Panc1 (cell line): ENCODE data around the gene TMEM203. TPM values are rescaled to one million over a fixed set of nuclear protein-coding genes. Genes with fewer than 3 reads are reported as not detected.

Experiments
- ATAC-seq: fragments of 200-7000 bp; cut with Tn5 transposase; 2 replicates; pipeline ENCODE4 v1.9.1; 2020; ENCODE audit warnings: mild to moderate bottlenecking, moderate library complexity
- BruUV-seq: library from RNA; stranded (reverse); fragments of 400-500 nt; replicated peaks from 2 replicates; lab custom pipeline; 2021; lab: Mats Ljungman, UMichigan
- CTCF ChIA-PET: fragments of 300-600 bp; sonication (Branson Sonifier 250); formaldehyde crosslinking; loops from one replicate; lab custom pipeline; 2022; ENCODE audit warnings: antibody characterized with exemption; lab: Charles Lee
- POLR2A ChIA-PET: fragments of 300-600 bp; sonication (Branson Sonifier 250); formaldehyde crosslinking; loops from one replicate; lab custom pipeline; 2022; ENCODE audit warnings: antibody characterized with exemption; lab: Charles Lee
- DNase-seq: peaks from one replicate; pipeline ENCODE4 v3.0.0-alpha.2; 2010; ENCODE audit warnings: low read depth, low spot score
- H3K27ac ChIP-seq: 2 replicates; pipeline ENCODE4 v1.5.1; 2011; ENCODE audit warnings: mild to moderate bottlenecking, low read length, inconsistent platforms
- H3K27me3 ChIP-seq: fragments of 200-500 bp; sonication (Bioruptor generic); 2 replicates; pipeline ENCODE4 v1.6.0; 2014; ENCODE audit warnings: low read length, inconsistent platforms; ENCODE audit not compliant: control insufficient read depth, insufficient read depth
- H3K36me3 ChIP-seq: fragments of 200-500 bp; sonication (Bioruptor generic); 2 replicates; pipeline ENCODE4 v1.5.1; 2014; ENCODE audit warnings: inconsistent platforms, mild to moderate bottlenecking, low read length, moderate library complexity; ENCODE audit not compliant: control insufficient read depth, insufficient read depth
- H3K4me1 ChIP-seq: 2 replicates; pipeline ENCODE4 v1.5.1; 2011; ENCODE audit warnings: inconsistent platforms, mild to moderate bottlenecking, low read length, moderate library complexity; ENCODE audit not compliant: control insufficient read depth, insufficient read depth
- H3K4me3 ChIP-seq, 2 experiments: 2 replicates each; pipeline ENCODE4 v1.5.1; 2011 to 2012; ENCODE audit warnings: low read depth in 2 of 2, low read length in 2 of 2, mild to moderate bottlenecking in 2 of 2, inconsistent platforms in 1 of 2, moderate library complexity in 1 of 2
- H3K9me3 ChIP-seq: fragments of 200-500 bp; sonication (Bioruptor generic); 2 replicates; pipeline ENCODE4 v1.5.1; 2014; ENCODE audit warnings: low read depth, mild to moderate bottlenecking, inconsistent platforms, low read length, moderate library complexity; ENCODE audit not compliant: control insufficient read depth, insufficient read depth
- POLR2AphosphoS5 ChIP-seq: IDR thresholded peaks from 2 replicates; pipeline ENCODE4 v1.6.1; 2012; ENCODE audit warnings: mild to moderate bottlenecking, low read depth, low read length, moderate library complexity
- SIN3A ChIP-seq: IDR thresholded peaks from 2 replicates; pipeline ENCODE4 v1.6.1; 2012; ENCODE audit warnings: low read depth, mild to moderate bottlenecking, low read length, moderate library complexity, borderline replicate concordance; ENCODE audit not compliant: insufficient read depth
- TCF7L2 ChIP-seq: IDR thresholded peaks from 2 replicates; pipeline ENCODE4 v1.6.1; 2011; ENCODE audit warnings: mild to moderate bottlenecking, low read depth, low read length, inconsistent platforms
- in situ Hi-C: cut with HindIII; loops from 2 replicates; pipeline ENCODE4 v1.10.0; 2016; ENCODE audit warnings: low sequenced_read_pairs, low pct_unique_long_range_greater_than_20kb
- intact Hi-C: fragments of 100-400 bp; cut with micrococcal nuclease; formaldehyde crosslinking; loops from one replicate; pipeline ENCODE4 v1.10.0; 2022; ENCODE audit not compliant: unreplicated experiment
- total RNA-seq: library from RNA; stranded (reverse); gene quantifications from one replicate; pipeline ENCODE4 v1.2.1, GENCODE V29; 2021; ENCODE audit not compliant: unreplicated experiment
- TF ChIP-seq, protein P1 (sequence below), 2 experiments: IDR thresholded peaks; 2 replicates each; pipeline ENCODE4 v1.6.1; 2011 to 2012; ENCODE audit warnings: low read depth in 2 of 2, control low read depth in 1 of 2, low read length in 1 of 2, mild to moderate bottlenecking in 1 of 2, moderate library complexity in 1 of 2; ENCODE audit not compliant: insufficient read depth in 1 of 2
- TF ChIP-seq, protein P2 (sequence below): fragments of 450-650 bp; IDR thresholded peaks from 2 replicates; pipeline ENCODE4 v1.5.1; 2017; ENCODE audit warnings: mild to moderate bottlenecking

Gene TMEM203
- total RNA-seq, 1 experiment from 2014 or later, result 25.4 TPM

GRCh38 chr9:137192859-137193258, 12.6 kb downstream of the TMEM203 start:
- Histone ChIP-seq H3K9me3 (no peaks in the 10 kb centered on the region), H3K27me3 (no peaks in the 10 kb centered on the region), H3K36me3 (no peaks in the 10 kb centered on the region; the same call in 1 of the 2 replicates), H3K4me3 (no peak overlapping the region), H3K4me1 (peaks cover 39% of the 10 kb centered on the region), H3K27ac (no peak overlapping the region)
- TF ChIP-seq SIN3A (no peak), POLR2AphosphoS5 (no peak), TCF7L2 (no peak)
- TF ChIP-seq, protein P1, sequence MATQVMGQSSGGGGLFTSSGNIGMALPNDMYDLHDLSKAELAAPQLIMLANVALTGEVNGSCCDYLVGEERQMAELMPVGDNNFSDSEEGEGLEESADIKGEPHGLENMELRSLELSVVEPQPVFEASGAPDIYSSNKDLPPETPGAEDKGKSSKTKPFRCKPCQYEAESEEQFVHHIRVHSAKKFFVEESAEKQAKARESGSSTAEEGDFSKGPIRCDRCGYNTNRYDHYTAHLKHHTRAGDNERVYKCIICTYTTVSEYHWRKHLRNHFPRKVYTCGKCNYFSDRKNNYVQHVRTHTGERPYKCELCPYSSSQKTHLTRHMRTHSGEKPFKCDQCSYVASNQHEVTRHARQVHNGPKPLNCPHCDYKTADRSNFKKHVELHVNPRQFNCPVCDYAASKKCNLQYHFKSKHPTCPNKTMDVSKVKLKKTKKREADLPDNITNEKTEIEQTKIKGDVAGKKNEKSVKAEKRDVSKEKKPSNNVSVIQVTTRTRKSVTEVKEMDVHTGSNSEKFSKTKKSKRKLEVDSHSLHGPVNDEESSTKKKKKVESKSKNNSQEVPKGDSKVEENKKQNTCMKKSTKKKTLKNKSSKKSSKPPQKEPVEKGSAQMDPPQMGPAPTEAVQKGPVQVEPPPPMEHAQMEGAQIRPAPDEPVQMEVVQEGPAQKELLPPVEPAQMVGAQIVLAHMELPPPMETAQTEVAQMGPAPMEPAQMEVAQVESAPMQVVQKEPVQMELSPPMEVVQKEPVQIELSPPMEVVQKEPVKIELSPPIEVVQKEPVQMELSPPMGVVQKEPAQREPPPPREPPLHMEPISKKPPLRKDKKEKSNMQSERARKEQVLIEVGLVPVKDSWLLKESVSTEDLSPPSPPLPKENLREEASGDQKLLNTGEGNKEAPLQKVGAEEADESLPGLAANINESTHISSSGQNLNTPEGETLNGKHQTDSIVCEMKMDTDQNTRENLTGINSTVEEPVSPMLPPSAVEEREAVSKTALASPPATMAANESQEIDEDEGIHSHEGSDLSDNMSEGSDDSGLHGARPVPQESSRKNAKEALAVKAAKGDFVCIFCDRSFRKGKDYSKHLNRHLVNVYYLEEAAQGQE (IDR thresholded peaks at IDR 0.05; ENCODE audit: insufficient read depth in 1 of 2, low read depth in 2 of 2, low read length in 1 of 2), result no peak
- TF ChIP-seq, protein P2, sequence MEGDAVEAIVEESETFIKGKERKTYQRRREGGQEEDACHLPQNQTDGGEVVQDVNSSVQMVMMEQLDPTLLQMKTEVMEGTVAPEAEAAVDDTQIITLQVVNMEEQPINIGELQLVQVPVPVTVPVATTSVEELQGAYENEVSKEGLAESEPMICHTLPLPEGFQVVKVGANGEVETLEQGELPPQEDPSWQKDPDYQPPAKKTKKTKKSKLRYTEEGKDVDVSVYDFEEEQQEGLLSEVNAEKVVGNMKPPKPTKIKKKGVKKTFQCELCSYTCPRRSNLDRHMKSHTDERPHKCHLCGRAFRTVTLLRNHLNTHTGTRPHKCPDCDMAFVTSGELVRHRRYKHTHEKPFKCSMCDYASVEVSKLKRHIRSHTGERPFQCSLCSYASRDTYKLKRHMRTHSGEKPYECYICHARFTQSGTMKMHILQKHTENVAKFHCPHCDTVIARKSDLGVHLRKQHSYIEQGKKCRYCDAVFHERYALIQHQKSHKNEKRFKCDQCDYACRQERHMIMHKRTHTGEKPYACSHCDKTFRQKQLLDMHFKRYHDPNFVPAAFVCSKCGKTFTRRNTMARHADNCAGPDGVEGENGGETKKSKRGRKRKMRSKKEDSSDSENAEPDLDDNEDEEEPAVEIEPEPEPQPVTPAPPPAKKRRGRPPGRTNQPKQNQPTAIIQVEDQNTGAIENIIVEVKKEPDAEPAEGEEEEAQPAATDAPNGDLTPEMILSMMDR, result no peak
- no TSS peak for BruUV-seq
- in situ Hi-C loops, result no loop called here
- DNase-seq, result no peak
- POLR2A ChIA-PET, result no interaction called here
- no peak for ATAC-seq
- intact Hi-C loops, result no loop called here
- CTCF ChIA-PET, result no interaction called here

GRCh38 chr9:137192448-137192780, 13.0 kb downstream of the TMEM203 start:
- Histone ChIP-seq H3K4me3 (no peak overlapping the region), H3K36me3 (no peaks in the 10 kb centered on the region; the same call in 1 of the 2 replicates), H3K9me3 (no peaks in the 10 kb centered on the region), H3K4me1 (peaks cover 36% of the 10 kb centered on the region), H3K27me3 (no peaks in the 10 kb centered on the region), H3K27ac (no peak overlapping the region)
- intact Hi-C loops (no loop called here), in situ Hi-C loops (no loop called here)
- no peak for DNase-seq
- BruUV-seq, result no TSS peak
- ATAC-seq, result no peak
- CTCF ChIA-PET, result no interaction called here
- TF ChIP-seq SIN3A, result no peak
- TF ChIP-seq, protein P2, result no peak
- TF ChIP-seq, protein P1 (IDR thresholded peaks at IDR 0.05; ENCODE audit: insufficient read depth in 1 of 2, low read depth in 2 of 2, low read length in 1 of 2), result no peak
- TF ChIP-seq POLR2AphosphoS5, result no peak
- TF ChIP-seq TCF7L2, result no peak
- POLR2A ChIA-PET, result interaction anchor here (0.6 kb wide), 1 partner anchor 38 kb away, joined by 6 read pairs; no protein-coding TSS in a partner anchor
